Right kidney (tissue), 1 donor: Measurements from ENCODE around the gene FAM241A.

ENCODE experiments used
- DNase-seq: peaks from one replicate; pipeline ENCODE4 v3.0.0-alpha.2; 2016

The FAM241A gene

DNA sequence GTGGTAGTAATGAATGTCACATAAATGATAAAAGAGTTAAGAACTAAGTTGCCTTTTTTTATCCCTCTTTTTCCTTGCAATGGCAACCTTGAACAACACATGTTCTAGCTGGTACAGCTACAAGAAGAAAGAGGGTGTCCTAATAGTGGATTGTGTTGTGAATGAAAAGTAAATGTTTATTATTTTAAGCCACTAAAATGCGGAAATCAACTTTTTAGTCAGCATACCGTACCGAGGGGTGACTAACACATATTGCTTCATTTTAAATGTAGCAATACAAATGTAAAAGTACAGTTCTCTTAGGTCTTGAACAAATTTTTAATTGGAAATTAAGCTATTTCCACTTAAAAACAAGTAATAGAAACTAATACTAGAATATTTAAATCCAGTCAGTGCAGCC is 68.6 kb downstream of the FAM241A start:
- DNase-seq, result no peak

- no peak for DNase-seq
Observed at GRCh38 chr4:112214390-112215264, 69.4 kb downstream of the FAM241A start.

DNA sequence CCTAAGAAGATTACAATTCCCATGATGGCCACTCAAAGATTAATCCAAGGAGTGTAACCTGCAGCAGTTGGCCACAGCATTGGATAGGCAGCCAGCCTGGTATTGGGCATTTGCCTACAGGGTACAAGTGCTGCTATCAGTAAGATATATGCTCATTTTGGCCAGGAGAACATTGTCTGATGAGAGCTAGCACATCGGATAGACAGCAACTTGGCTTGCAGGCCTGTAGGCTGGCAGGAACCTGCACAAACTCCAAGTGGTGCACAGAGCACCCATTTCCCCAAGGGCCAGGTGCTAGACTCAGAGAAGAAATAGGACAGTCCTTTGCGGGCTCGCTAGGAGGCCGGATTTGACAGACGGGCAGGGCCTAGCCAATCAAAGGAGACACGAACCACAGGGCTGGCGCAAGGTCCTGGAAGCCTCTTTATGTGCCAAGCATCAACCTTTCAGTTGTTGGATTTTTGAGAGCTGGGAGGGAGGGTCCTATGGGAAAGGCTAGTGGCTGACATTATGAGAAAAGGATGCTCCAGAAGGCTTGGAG is 74.6 kb downstream of the FAM241A start:
- no peak for DNase-seq

DNA sequence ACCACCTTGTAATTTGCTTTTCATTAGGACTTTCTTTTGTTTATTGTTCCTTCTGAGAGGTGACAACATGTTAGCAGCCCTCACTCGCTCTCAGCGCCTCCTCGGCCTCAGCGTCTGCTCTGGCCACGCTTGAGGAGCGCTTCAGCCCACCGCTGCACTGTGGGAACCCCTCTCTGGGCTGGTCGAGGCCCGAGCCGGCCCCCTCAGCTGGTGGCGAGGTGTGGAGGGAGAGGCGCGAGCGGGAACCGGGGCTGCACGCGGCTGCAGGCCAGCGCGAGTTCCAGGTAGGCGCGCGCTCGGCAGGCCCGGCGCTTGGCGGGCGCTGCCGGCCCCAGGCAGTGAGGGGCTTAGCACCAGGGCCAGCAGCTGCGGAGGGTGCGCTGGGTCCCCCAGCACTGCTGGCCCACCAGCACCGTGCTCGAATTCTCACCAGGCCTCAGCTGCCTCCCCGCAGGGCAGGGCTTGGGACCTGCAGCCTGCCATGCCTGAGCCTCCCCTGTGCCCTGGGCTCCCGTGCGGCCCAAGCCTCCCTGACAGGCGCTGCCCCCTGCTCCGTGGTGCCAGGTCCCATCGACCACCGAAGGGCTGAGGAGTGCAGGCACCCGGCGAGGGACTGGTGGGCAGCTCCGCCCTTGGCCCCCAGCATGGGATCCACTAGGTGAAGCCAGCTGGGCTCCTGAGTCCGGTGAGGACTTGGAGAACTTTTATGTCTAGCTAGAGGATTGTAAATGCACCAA is 77.1 kb downstream of the FAM241A start:
- DNase-seq, result no peak

DNA sequence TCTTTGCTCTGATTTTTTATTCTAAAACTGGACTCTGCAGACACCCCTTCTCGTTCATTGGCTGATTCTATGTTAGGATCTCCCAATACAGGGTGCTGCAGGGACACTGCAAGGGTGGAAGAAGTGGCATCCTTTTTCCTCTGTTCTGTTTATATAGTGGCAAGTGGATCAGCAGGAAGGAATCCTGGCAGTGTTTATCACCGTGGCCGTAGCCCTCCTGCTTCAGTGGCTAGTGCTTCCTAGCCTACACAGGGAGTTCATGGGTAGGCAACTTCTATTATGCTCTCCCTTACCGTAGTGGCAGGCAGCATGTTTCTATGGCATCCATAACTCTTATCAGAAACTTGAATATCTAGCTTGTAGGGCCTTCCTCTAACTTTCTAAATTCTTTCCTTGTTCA is 79.9 kb downstream of the FAM241A start:
- no peak for DNase-seq

- peak; percentile 97 for DNase-seq
Observed at GRCh38 chr4:112230879-112231778, 85.9 kb downstream of the FAM241A start.

GRCh38 chr4:112231779-112232713 is 86.8 kb downstream of the FAM241A start, which contains the start of gene AP1AR:
Gene AP1AR (plus strand): TSS chr4:112231787. CDS start chr4:112232092, 305 bp downstream.
- DNase-seq, result peak; percentile 99

DNA sequence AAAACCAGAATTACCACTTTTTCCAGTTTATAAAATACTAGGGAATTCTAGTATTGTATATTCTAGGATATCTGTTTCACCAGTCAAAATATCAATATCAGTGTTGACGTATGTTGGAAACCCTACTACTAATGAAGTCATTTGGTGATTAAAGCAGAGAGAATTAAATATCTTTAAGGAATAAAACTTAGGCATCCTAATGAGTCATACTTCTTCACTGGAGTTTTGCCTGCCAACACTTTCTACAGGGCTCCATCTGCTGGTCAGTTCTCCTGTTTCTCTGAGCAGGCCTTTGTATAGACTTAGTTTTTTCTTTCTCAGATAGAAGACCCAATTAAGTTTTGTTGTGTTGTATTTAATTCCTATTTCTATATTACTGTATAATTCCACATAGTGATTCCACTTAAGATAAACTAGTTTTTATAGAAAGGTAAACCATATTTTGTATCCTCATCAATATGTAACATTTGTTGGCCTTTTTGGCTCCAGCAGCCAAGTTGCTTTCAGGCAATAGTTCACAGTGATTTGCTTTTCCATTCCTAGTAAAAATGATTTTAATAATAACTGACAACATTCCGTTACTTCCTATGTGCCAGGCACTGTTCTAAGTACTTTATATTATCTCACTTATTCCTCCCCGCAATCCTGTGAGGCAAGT is 89.8 kb downstream of the FAM241A start:
- DNase-seq, result no peak

GRCh38 chr4:112236040-112236439 is 90.8 kb downstream of the FAM241A start:
- DNase-seq, result no peak

GRCh38 chr4:112238833-112239232 is 93.6 kb downstream of the FAM241A start:
- no peak for DNase-seq
